Liver (tissue), 9 donors: ENCODE measurements around the gene TMEM270. TPM values are rescaled to one million over a fixed set of nuclear protein-coding genes. Genes with fewer than 3 reads are reported as not detected.

Experiments used
- DNase-seq: peaks from one replicate; pipeline ENCODE4 v3.0.0-alpha.2; 2017; ENCODE audit warnings: low spot score
- H3K27ac ChIP-seq, 2 donors: one replicate each; pipeline ENCODE4 v1.7.0; 2013; ENCODE audit warnings: inconsistent platforms in 2 of 2, low read length in 2 of 2, control low read depth in 1 of 2, low read depth in 1 of 2, mild to moderate bottlenecking in 1 of 2
- H3K27me3 ChIP-seq, 4 donors: one replicate each; pipeline versions ENCODE4 v1.6.1 to v1.7.0; 2013; ENCODE audit warnings: low read length in 3 of 4, inconsistent platforms in 1 of 4, mild to moderate bottlenecking in 1 of 4, moderate library complexity in 1 of 4; ENCODE audit not compliant: control insufficient read depth in 4 of 4, insufficient read depth in 4 of 4
- H3K36me3 ChIP-seq, 4 donors: one replicate each; pipeline versions ENCODE4 v1.6.1 to v1.7.0; 2013; ENCODE audit warnings: low read length in 3 of 4, mild to moderate bottlenecking in 3 of 4, low read depth in 1 of 4, moderate library complexity in 1 of 4; ENCODE audit not compliant: control insufficient read depth in 4 of 4, insufficient read depth in 3 of 4
- H3K4me1 ChIP-seq, 4 donors: one replicate each; pipeline versions ENCODE4 v1.6.1 to v1.7.0; 2013; ENCODE audit warnings: low read length in 3 of 4, mild to moderate bottlenecking in 3 of 4, moderate library complexity in 1 of 4; ENCODE audit not compliant: control insufficient read depth in 4 of 4, insufficient read depth in 4 of 4
- H3K4me3 ChIP-seq, 3 donors: one replicate each; pipeline versions ENCODE4 v1.6.1 to v1.7.0; 2013; ENCODE audit warnings: low read length in 3 of 3, control low read depth in 1 of 3, low read depth in 1 of 3, mild to moderate bottlenecking in 1 of 3
- H3K9ac ChIP-seq, 2 donors: one replicate each; pipeline ENCODE4 v1.7.0; 2013; ENCODE audit warnings: low read length in 2 of 2, mild to moderate bottlenecking in 2 of 2, moderate library complexity in 2 of 2, control low read depth in 1 of 2, low read depth in 1 of 2
- H3K9me3 ChIP-seq, 4 donors: one replicate each; pipeline versions ENCODE4 v1.6.1 to v1.7.0; 2013; ENCODE audit warnings: low read length in 3 of 4; ENCODE audit not compliant: control insufficient read depth in 4 of 4
- ATF3 ChIP-seq: IDR thresholded peaks from 2 replicates; pipeline ENCODE4 v1.6.1; 2016; ENCODE audit warnings: antibody characterized with exemption
- CTCF ChIP-seq: fragments of 150-350 bp; IDR thresholded peaks from 2 replicates; pipeline ENCODE4 v1.5.1; 2017; ENCODE audit warnings: improper control_type of control experiment, low read depth, low read length; ENCODE audit not compliant: missing input control
- EGR1 ChIP-seq, 2 donors: IDR thresholded peaks; 2 replicates each; pipeline ENCODE4 v1.6.1; 2016 to 2018; ENCODE audit warnings: antibody characterized with exemption in 2 of 2, low read depth in 2 of 2
- FOXA1 ChIP-seq: IDR thresholded peaks from 2 replicates; pipeline ENCODE4 v1.6.1; 2016; ENCODE audit warnings: antibody characterized with exemption
- FOXA2 ChIP-seq: IDR thresholded peaks from 2 replicates; pipeline ENCODE4 v1.6.1; 2016; ENCODE audit warnings: antibody characterized with exemption
- GABPA ChIP-seq, 2 donors: IDR thresholded peaks in 1 of 2; conservative IDR thresholded peaks in 1 of 2; 2 replicates each; pipeline ENCODE4 v1.6.1; 2016; ENCODE audit warnings: antibody characterized with exemption in 2 of 2, mild to moderate bottlenecking in 1 of 2, moderate library complexity in 1 of 2
- HNF4A ChIP-seq, 2 donors: conservative IDR thresholded peaks; 2 replicates each; pipeline ENCODE4 v1.6.1; 2016; ENCODE audit warnings: antibody characterized with exemption in 2 of 2, mild to moderate bottlenecking in 2 of 2
- HNF4G ChIP-seq: IDR thresholded peaks from 2 replicates; pipeline ENCODE4 v1.6.1; 2016; ENCODE audit warnings: antibody characterized with exemption
- JUND ChIP-seq, 2 donors: IDR thresholded peaks; 2 replicates each; pipeline ENCODE4 v1.6.1; 2016; ENCODE audit warnings: antibody characterized with exemption in 2 of 2
- RAD21 ChIP-seq, 2 donors: IDR thresholded peaks; 2 replicates each; pipeline ENCODE4 v1.6.1; 2016; ENCODE audit warnings: antibody characterized with exemption in 2 of 2, mild to moderate bottlenecking in 2 of 2
- REST ChIP-seq: IDR thresholded peaks from 2 replicates; pipeline ENCODE4 v1.6.1; 2016; ENCODE audit warnings: antibody characterized with exemption, mild to moderate bottlenecking
- RXRA ChIP-seq, 2 donors: IDR thresholded peaks; 2 replicates each; pipeline ENCODE4 v1.6.1; 2017 to 2018; ENCODE audit warnings: antibody characterized with exemption in 2 of 2, mild to moderate bottlenecking in 1 of 2
- TAF1 ChIP-seq: conservative IDR thresholded peaks from 2 replicates; pipeline ENCODE4 v1.6.1; 2016; ENCODE audit warnings: antibody characterized with exemption, mild to moderate bottlenecking
- YY1 ChIP-seq: IDR thresholded peaks from 2 replicates; pipeline ENCODE4 v1.6.1; 2016; ENCODE audit warnings: antibody characterized with exemption, mild to moderate bottlenecking
- WGBS: extraction: QIAGEN DNeasy Blood & Tissue Kit; methylation state at CpG from one replicate; pipeline ENCODE4 v1.1.7; 2013; 5-methylcytosine and 5-hydroxymethylcytosine counted together
- polyA plus RNA-seq, 2 donors: library from polyadenylated mRNA; stranded (reverse) in 1 of 2; unstranded in 1 of 2; fragments of 200-250 nt in 1 of 2; fragments of >200 nt in 1 of 2; fragmentation: Nextera tagmentation in 1 of 2; extraction: Ambion mirVana in 1 of 2; gene quantifications; one replicate each; pipeline versions ENCODE4 v1.2.1 to v1.2.3, GENCODE V29; 2013 to 2015
- total RNA-seq, 2 donors: library from RNA; depleted of rRNA; stranded (reverse); fragments of >200 nt; gene quantifications; one replicate each; pipeline ENCODE4 v1.2.3, GENCODE V29; 2014
- TF ChIP-seq, protein P1 (sequence below): IDR thresholded peaks from 2 replicates; pipeline ENCODE4 v1.6.1; 2016; ENCODE audit warnings: antibody characterized with exemption
- donor health status: healthy.
- donor health status: healthy.
- donor health status: healthy.
- donor health status: healthy.
- donor health status: healthy.

The TMEM270 gene
- total and polyA plus RNA-seq, 4 donors, result 0.09 TPM; not detected in 3

DNA sequence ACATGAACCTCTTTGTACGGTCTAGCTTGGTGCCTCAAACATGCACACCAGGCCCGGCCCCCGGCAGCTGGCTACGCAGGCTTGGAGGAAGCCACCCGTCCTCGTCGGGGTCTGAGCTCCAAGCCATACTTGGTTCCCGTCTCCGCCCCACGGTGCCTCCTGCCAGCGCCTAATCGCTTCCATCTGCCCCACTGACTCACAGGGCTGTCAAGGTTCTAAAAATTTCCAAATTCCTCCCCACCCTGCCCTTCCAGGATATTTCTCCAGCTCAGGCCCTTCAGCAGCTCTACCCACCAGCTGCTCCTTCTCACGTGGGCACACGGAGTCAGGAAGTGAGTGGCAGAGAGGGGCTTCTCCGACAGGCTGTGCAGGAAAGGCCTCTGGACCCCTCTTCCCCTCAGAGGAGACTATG is 38.8 kb downstream of the TMEM270 start:
- Histone ChIP-seq H3K9ac (no peak overlapping the region), H3K36me3 (no peaks in the 10 kb centered on the region), H3K4me3 (no peak overlapping the region), H3K27me3 (no peaks in the 10 kb centered on the region), H3K27ac (no peak overlapping the region), H3K4me1 (no peaks in the 10 kb centered on the region), H3K9me3 (peaks cover 0 to 5% (median 2%) of the 10 kb centered on the region in 4 donors)
- 87% methylated on average over 15 of the region's 15 CpGs for WGBS
- DNase-seq, result no peak
- no peak for TF ChIP-seq FOXA1
- TF ChIP-seq FOXA2, result no peak
- TF ChIP-seq, protein P1, sequence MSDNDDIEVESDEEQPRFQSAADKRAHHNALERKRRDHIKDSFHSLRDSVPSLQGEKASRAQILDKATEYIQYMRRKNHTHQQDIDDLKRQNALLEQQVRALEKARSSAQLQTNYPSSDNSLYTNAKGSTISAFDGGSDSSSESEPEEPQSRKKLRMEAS, result no peak

- no peak for TF ChIP-seq FOXA2
- TF ChIP-seq CTCF, result no peak
- no peak for TF ChIP-seq RXRA (IDR thresholded peaks at IDR 0.05)
- no peak for TF ChIP-seq YY1
- TF ChIP-seq TAF1, result no peak
- TF ChIP-seq JUND (IDR thresholded peaks at IDR 0.05), result no peak
- no peak for DNase-seq
- WGBS, result 73% methylated on average over 5 of the region's 5 CpGs
- peaks cover 0 to 5% (median 2%) of the 10 kb centered on the region in 4 donors for H3K9me3 ChIP-seq
- H3K4me3 ChIP-seq, result no peak overlapping the region
- no peak overlapping the region for H3K9ac ChIP-seq
- no peak overlapping the region for H3K27ac ChIP-seq
- H3K4me1 ChIP-seq, result no peaks in the 10 kb centered on the region
- no peaks in the 10 kb centered on the region for H3K27me3 ChIP-seq
- no peaks in the 10 kb centered on the region for H3K36me3 ChIP-seq
Observed at GRCh38 chr7:73900286-73900685, 39.3 kb downstream of the TMEM270 start.

DNA sequence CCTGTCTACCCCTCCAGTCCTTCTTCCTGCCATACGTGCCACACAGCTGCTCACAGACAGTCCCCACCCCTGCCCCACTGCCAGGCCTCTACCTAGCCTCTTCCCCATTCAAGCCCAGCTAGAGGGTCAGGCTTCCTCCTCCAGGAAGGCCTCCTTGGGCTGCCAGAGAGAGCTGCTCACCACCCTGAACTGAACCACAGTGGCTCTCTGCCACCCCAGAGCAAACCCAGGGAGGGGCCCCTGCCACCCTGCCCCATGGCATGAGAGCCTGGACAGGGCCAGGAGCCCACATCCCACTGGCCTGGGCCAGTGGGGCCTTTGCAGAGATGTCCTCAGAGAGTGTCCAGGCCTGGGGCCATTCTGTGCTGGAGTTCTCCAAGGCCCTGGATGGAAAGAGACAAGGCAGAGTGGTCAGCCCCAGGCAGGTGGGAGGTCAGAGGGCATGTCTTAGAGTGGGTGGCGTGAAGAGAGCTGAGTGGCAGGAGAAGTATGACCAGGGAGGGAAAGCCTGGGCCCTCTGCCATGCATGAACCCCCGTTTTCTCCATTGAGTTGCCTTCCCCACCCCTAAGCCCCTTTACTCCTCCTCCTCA is 40.4 kb downstream of the TMEM270 start:
- Histone ChIP-seq H3K4me3 (no peak overlapping the region), H3K27ac (no peak overlapping the region), H3K9ac (no peak overlapping the region), H3K4me1 (no peaks in the 10 kb centered on the region), H3K27me3 (no peaks in the 10 kb centered on the region), H3K9me3 (peaks cover 0 to 5% (median 2%) of the 10 kb centered on the region in 4 donors), H3K36me3 (no peaks in the 10 kb centered on the region)
- WGBS, result 96% methylated on average over 3 of the region's 3 CpGs
- DNase-seq, result no peak
- TF ChIP-seq GABPA (IDR thresholded peaks at IDR 0.05 in 1 of 2, conservative IDR thresholded peaks at IDR 0.05 in 1 of 2) (no peak), HNF4G (no peak), HNF4A (conservative IDR thresholded peaks at IDR 0.05) (no peak), TAF1 (no peak), REST (no peak), RAD21 (IDR thresholded peaks at IDR 0.05) (no peak), JUND (IDR thresholded peaks at IDR 0.05) (no peak), ATF3 (no peak), RXRA (IDR thresholded peaks at IDR 0.05) (no peak), YY1 (no peak), CTCF (no peak), EGR1 (IDR thresholded peaks at IDR 0.05; ENCODE audit: low read depth in 2 of 2) (no peak)
- TF ChIP-seq, protein P1, result no peak
